SKM-1 treated with dmso at 0.1 percent for 144 hours (cell line): ENCODE measurements around the gene PPAN.

Experiments
- DNase-seq: peaks from one replicate; lab custom pipeline; 2025; ENCODE audit not compliant: unreplicated experiment; lab: John Stamatoyannopoulos, UW

The PPAN gene

DNA sequence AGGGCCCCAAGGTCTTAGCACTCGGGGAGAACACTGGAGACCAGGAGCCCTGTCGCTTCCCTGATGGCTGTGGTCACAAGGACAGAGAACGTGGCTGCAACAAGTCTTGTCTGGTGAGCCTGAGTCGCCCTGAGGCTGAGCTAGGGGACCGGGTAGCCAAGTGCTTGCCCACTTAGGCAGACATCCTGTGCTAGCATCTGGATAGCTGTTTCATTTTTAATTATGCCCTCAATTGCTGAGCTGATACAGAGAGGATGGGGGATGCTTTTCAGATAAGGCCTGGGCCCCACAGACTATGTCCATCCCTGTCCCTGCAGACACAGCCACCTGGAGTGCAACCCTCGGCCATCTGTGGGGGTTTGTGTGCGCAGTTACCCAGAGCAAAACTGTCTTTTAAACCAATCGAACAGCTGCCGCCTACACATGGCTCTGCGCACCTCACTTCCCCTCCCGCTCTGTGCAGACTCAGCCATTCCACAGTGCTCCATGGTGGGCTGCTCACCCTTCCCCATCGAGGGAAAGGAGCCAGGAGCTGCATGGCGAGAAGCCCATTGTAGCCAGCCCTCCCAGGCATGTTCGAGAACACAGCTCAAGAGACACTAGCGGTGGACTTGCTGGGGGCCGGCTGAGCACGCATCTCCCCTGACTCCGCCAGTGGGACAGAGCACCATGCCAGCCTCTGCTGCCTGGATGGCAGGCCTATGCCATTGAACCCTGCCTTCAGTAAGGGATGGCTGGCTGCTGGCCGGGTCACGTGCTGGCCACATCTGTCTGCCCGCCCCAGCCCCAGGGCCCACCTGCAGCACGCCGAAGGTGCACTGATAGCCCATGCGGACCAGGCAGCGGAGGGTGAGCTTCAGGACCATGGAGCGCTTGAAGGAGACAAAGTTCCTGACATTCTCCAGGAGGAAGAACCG is 33.0 kb downstream of the PPAN start:
- DNase-seq, result no peak

DNA sequence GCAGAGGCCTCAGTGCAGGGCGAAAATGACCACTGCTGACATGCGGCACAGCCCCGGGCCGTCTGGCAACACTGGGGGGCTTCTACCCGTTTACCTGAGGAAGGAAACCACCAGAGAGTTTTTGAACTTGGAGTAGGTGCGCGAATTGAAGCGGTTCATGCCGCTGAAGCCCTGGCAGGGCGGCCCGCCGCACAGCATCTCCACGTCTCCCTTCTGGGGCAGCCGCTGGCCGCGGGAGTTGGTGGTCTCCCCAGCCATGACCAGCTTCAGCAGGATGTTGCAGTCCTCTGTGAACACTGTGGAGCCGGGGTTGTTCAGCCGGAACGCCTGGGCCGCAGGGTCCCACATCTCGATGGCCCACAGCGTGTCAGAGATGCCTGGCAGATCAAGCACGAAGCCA is 33.8 kb downstream of the PPAN start:
- no peak for DNase-seq

GRCh38 chr19:10141479-10141878 is 35.3 kb downstream of the PPAN start:
- DNase-seq, result no peak

- no peak for DNase-seq
Measured at GRCh38 chr19:10141973-10142372, 35.8 kb downstream of the PPAN start.

GRCh38 chr19:10142701-10143375 is 36.7 kb downstream of the PPAN start:
- no peak for DNase-seq

- no peak for DNase-seq
Measured at GRCh38 chr19:10143681-10144080, 37.5 kb downstream of the PPAN start.

DNA sequence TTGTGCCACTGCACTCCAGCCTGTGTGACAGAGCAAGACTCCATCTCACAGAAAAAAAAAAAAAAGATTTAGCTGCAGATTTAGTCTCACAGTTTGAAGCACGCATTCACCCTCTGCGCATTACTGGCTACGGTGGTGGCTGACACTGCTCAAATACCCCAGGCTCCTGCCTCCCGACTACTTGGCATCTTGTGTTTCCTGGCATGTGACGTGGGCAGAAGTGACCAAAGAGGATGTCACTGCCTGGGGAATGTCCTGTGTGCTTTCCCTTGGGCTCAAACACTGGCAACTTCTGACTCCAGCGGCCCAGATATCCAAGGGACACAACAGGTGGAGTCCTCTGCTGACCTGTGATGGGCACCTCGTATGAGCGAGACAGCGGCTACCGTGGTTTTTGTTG is 38.2 kb downstream of the PPAN start:
- DNase-seq, result no peak

- no peak for DNase-seq
Measured at GRCh38 chr19:10145031-10145430, 38.9 kb downstream of the PPAN start.

DNA sequence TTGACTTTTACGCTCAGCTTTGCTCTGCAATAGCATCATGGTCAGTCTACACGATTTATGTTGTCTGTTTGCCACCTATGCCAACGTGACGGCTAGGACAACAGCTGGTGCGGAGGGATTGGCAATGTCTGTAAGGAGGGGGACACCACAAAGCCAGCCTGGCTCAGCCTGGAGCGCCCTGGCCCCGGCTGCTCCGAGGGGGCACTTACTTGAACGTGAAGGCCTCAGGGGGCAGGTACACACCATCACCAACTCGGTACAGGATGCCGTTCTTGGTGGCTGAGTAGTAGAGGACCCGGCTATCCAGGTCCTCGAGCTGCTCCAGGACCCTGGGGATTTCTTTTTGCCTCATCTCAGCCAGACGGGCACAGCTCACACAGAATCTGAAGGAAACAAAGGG is 40.0 kb downstream of the PPAN start:
- DNase-seq, result no peak

DNA sequence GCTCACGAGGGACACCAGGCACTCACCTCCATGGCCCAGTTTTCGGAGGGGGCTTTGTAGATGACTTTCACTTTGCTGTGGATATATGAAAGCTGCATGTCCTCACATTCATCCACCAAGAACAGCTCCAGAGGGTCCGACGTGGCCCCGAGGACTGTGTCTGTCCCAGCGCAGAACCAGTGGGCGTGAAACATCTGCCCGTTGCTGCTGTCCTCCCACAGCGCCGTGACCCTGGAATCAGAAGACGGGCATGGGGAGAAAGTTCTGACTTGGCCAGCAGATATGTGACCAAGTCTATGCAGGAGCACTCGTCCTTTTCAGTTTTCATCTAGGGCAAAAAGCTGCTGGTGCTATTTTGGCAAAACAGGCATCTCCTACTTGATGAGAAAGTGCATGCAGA is 43.3 kb downstream of the PPAN start:
- no peak for DNase-seq

GRCh38 chr19:10151521-10151920 is 45.4 kb downstream of the PPAN start:
- DNase-seq, result no peak

DNA sequence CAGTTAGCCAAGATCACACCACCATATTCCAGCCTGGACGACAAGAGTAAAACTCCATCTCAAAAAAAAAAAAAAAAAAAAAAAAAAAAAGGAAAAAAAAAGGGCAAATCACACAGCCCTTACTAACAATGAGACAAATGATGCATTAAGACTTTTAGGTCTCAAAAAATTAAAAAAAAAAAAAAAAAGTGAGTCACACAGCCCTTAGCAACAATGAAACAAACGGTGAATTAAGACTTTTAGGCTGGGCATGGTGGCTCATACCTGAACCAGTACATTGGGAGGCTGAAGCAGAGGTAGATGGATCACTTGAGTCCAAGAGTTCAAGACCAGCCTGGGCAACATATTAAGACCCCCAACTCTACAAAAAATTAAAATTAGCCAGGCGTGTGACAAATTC is 45.9 kb downstream of the PPAN start:
- DNase-seq, result no peak

- no peak for DNase-seq
Measured at GRCh38 chr19:10155839-10156238, 49.7 kb downstream of the PPAN start.

DNA sequence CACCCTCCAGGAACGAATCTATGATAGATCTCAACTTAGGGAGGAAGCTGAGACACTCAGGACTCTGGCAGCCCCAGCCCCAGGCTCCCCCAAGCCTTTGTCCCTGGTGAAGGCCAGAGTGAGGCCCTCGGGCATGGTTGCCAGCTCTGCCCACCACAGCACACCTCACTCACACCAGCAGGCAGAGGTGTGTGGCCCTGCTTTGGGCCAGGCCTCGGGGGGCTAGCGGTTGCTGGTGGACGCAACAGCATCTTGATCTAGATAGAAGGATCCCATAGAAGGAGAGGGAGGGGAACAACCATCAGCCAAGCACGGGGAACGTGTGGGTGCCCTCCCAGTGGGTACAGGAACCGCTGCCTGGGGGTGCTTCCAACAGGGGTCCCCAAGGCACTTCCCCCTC is 51.9 kb downstream of the PPAN start:
- DNase-seq, result no peak

DNA sequence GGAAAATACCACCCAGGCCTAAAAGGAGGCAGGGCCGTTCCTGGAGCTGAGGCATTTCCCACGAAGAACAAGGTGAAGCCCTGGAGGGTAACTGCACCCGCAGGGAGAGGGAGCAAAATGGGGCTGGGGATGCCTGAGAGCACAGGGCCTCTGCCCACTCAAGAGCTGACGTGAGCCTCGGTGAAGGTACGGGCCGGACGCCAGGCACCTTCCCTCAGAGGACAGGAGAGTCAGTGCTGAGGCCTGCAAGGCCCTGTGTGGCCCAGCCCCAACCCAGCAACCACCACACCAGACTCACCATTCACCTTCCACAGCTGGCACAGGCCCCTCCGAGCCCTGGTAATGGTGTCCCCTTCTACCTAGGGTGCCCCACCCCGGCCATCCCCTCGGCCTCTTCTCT is 52.3 kb downstream of the PPAN start:
- DNase-seq, result no peak

DNA sequence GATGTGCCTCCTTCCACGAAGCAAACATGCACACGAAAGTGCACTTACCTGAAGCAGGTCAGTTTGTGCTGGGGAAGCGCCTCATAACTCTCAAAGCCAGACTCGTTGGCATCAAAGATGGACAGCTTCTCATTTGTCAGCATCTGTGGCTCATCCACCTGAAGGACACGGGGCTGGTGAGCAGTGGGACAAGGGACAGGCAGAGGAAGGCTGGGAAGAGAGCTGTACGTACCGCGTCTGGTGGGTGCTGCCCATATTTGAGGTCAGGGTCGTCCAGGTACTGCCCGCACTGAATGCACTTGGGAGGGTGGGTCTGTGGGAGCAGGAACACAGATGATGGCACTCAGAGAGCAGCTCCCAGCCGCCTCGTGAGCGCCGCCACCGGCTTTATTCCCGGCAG is 53.4 kb downstream of the PPAN start:
- no peak for DNase-seq
